H1 (cell line): ENCODE measurements around the gene SUSD5. TPM values are rescaled to one million over a fixed set of nuclear protein-coding genes. Genes with fewer than 3 reads are reported as not detected.

ENCODE experiments used
- CTCF ChIA-PET: fragments of 300-600 bp; sonication (Branson Sonifier 250); formaldehyde crosslinking; loops from one replicate; lab custom pipeline; 2021; ENCODE audit not compliant: partially characterized antibody; lab: Charles Lee
- POLR2A ChIA-PET: fragments of 300-600 bp; sonication (Branson Sonifier 250); formaldehyde crosslinking; loops from one replicate; lab custom pipeline; 2021; ENCODE audit warnings: inconsistent platforms; ENCODE audit not compliant: partially characterized antibody; lab: Charles Lee
- DNase-seq, 2 experiments: peaks; one replicate each; pipeline versions ENCODE4 v3.0.0 to v3.0.0-alpha.2; 2010 to 2022; ENCODE audit warnings: low spot score in 2 of 2, low read depth in 1 of 2, mixed read lengths in 1 of 2
- FAIRE-seq: peaks from 2 replicates; lab custom pipeline; 2011; peaks lifted over from hg19 to GRCh38; lab: Jason Lieb, UNC
- H2AFZ ChIP-seq: 2 replicates; pipeline ENCODE4 v1.8.1; 2012; ENCODE audit warnings: low read length, inconsistent platforms
- H2AK5ac ChIP-seq: 2 replicates; pipeline ENCODE4 v1.6.1; 2013; ENCODE audit warnings: low read depth, low read length
- H2BK120ac ChIP-seq: replicated peaks from 2 replicates; pipeline ENCODE3; 2013; ENCODE audit warnings: low read depth, low read length, inconsistent platforms
- H2BK12ac ChIP-seq: 2 replicates; pipeline ENCODE4 v1.6.1; 2013; ENCODE audit warnings: low read depth, low read length
- H2BK15ac ChIP-seq: 2 replicates; pipeline ENCODE4 v1.6.1; 2013; ENCODE audit warnings: low read length
- H2BK20ac ChIP-seq: 2 replicates; pipeline ENCODE4 v1.6.1; 2013; ENCODE audit warnings: low read length
- H2BK5ac ChIP-seq: 2 replicates; pipeline ENCODE4 v1.6.1; 2013; ENCODE audit warnings: low read depth, low read length
- H3K14ac ChIP-seq: 2 replicates; pipeline ENCODE4 v1.6.1; 2013; ENCODE audit warnings: inconsistent platforms; ENCODE audit not compliant: insufficient read length
- H3K18ac ChIP-seq: 2 replicates; pipeline ENCODE4 v1.6.1; 2013; ENCODE audit warnings: low read length; ENCODE audit errors: extremely low read depth
- H3K23ac ChIP-seq: 2 replicates; pipeline ENCODE4 v1.6.1; 2013; ENCODE audit warnings: inconsistent platforms; ENCODE audit not compliant: insufficient read length
- H3K23me2 ChIP-seq: 2 replicates; pipeline ENCODE4 v1.6.1; 2013; ENCODE audit warnings: low read depth, low read length
- H3K27ac ChIP-seq: 2 replicates; pipeline ENCODE4 v1.6.1; 2011; ENCODE audit warnings: low read depth, low read length, inconsistent platforms
- H3K27me3 ChIP-seq, 4 experiments: replicated peaks in 1 of 4; 1 replicate in 1 of 4; 2 replicates in 3 of 4; pipeline versions ENCODE4 v1.6.1 to v1.8.1; 2011 to 2013; ENCODE audit warnings: low read length in 3 of 4, mild to moderate bottlenecking in 3 of 4, inconsistent platforms in 2 of 4, mixed read lengths in 2 of 4, moderate library complexity in 1 of 4; ENCODE audit not compliant: control insufficient read depth in 3 of 4, insufficient read depth in 3 of 4; ENCODE audit errors: extremely low read depth in 1 of 4
- H3K36me3 ChIP-seq, 4 experiments: 2 replicates each; pipeline versions ENCODE4 v1.6.1 to v1.8.1; 2011 to 2013; ENCODE audit warnings: mild to moderate bottlenecking in 4 of 4, low read length in 3 of 4, moderate library complexity in 2 of 4, control low read depth in 1 of 4, inconsistent platforms in 1 of 4; ENCODE audit not compliant: insufficient read depth in 4 of 4, control insufficient read depth in 2 of 4
- H3K4ac ChIP-seq: replicated peaks from 2 replicates; pipeline ENCODE3; 2013; ENCODE audit warnings: low read length, low read depth, mixed read lengths, inconsistent platforms; ENCODE audit not compliant: insufficient read length
- H3K4me1 ChIP-seq, 4 experiments: replicated peaks in 1 of 4; 1 replicate in 1 of 4; 2 replicates in 3 of 4; pipeline versions ENCODE4 v1.6.1 to v1.8.1; 2011 to 2013; ENCODE audit warnings: low read length in 3 of 4, inconsistent platforms in 2 of 4, mixed read lengths in 1 of 4; ENCODE audit not compliant: insufficient read depth in 4 of 4, control insufficient read depth in 3 of 4
- H3K4me2 ChIP-seq, 2 experiments: 2 replicates each; pipeline versions ENCODE4 v1.6.1 to v1.8.1; 2011 to 2013; ENCODE audit warnings: low read depth in 2 of 2, low read length in 2 of 2, control low read depth in 1 of 2, inconsistent platforms in 1 of 2, mild to moderate bottlenecking in 1 of 2; ENCODE audit not compliant: insufficient read depth in 1 of 2
- H3K4me3 ChIP-seq, 4 experiments: fragments of 200-600, 300-600 bp in 1 of 4; sonication (generic), shearing (Covaris generic), sonication (Bioruptor Twin) in 1 of 4; 2 replicates each; pipeline versions ENCODE4 v1.5.1 to v1.8.1; 2011 to 2016; ENCODE audit warnings: low read length in 4 of 4, low read depth in 3 of 4, control low read depth in 2 of 4, inconsistent platforms in 2 of 4, mild to moderate bottlenecking in 2 of 4, mixed read lengths in 1 of 4, moderate library complexity in 1 of 4; ENCODE audit not compliant: insufficient read depth in 2 of 4; ENCODE audit errors: extremely low read depth in 1 of 4
- H3K56ac ChIP-seq: replicated peaks from 2 replicates; pipeline ENCODE3; 2013; ENCODE audit warnings: low read depth, mild to moderate bottlenecking, mixed read lengths, low read length, inconsistent platforms; ENCODE audit not compliant: insufficient read length
- H3K79me1 ChIP-seq: 2 replicates; pipeline ENCODE4 v1.6.1; 2013; ENCODE audit warnings: low read depth, low read length, control low read depth
- H3K79me2 ChIP-seq, 2 experiments: 2 replicates each; pipeline versions ENCODE4 v1.6.1 to v1.8.1; 2012 to 2013; ENCODE audit warnings: low read length in 2 of 2, mild to moderate bottlenecking in 2 of 2, inconsistent platforms in 1 of 2; ENCODE audit not compliant: insufficient read depth in 2 of 2, control insufficient read depth in 1 of 2
- H3K9ac ChIP-seq, 4 experiments: replicated peaks in 1 of 4; 1 replicate in 1 of 4; 2 replicates in 3 of 4; pipeline versions ENCODE4 v1.6.1 to v1.8.1; 2011 to 2013; ENCODE audit warnings: low read depth in 3 of 4, low read length in 3 of 4, control low read depth in 2 of 4, mild to moderate bottlenecking in 2 of 4, moderate library complexity in 2 of 4, inconsistent platforms in 1 of 4; ENCODE audit errors: extremely low read depth in 1 of 4
- H3K9me3 ChIP-seq, 2 experiments: 2 replicates each; pipeline versions ENCODE4 v1.6.1 to v1.8.1; 2012 to 2013; ENCODE audit warnings: mild to moderate bottlenecking in 2 of 2, moderate library complexity in 2 of 2, control low read depth in 1 of 2, inconsistent platforms in 1 of 2, low read depth in 1 of 2, low read length in 1 of 2, mixed read lengths in 1 of 2; ENCODE audit not compliant: insufficient read depth in 2 of 2
- H4K20me1 ChIP-seq, 2 experiments: replicated peaks in 1 of 2; 2 replicates each; pipeline versions ENCODE3 to v1.8.1; 2011 to 2013; ENCODE audit warnings: inconsistent platforms in 2 of 2, low read length in 2 of 2, mild to moderate bottlenecking in 1 of 2; ENCODE audit not compliant: insufficient read depth in 2 of 2, control insufficient read depth in 1 of 2
- H4K5ac ChIP-seq: 2 replicates; pipeline ENCODE4 v1.6.1; 2013; ENCODE audit warnings: low read length, low read depth, mixed read lengths, inconsistent platforms; ENCODE audit not compliant: insufficient read length
- H4K8ac ChIP-seq: 2 replicates; pipeline ENCODE4 v1.8.0; 2013; ENCODE audit warnings: mild to moderate bottlenecking, moderate library complexity, low read length, inconsistent platforms; ENCODE audit not compliant: insufficient read depth; ENCODE audit errors: extremely low read depth
- H4K91ac ChIP-seq: replicated peaks from 2 replicates; pipeline ENCODE3; 2013; ENCODE audit warnings: low read length, mixed read lengths, inconsistent platforms; ENCODE audit not compliant: insufficient read length
- CHD2 ChIP-seq: IDR thresholded peaks from 2 replicates; pipeline ENCODE4 v1.6.1; 2012; ENCODE audit warnings: low read length, improper control_type of control experiment
- FOSL1 ChIP-seq: IDR thresholded peaks from 2 replicates; pipeline ENCODE4 v1.6.1; 2011; ENCODE audit warnings: mild to moderate bottlenecking, low read depth, low read length, moderate library complexity; ENCODE audit not compliant: insufficient read depth
- WGBS, 2 experiments: shearing (Covaris generic) in 1 of 2; methylation state at CpG; one replicate each; pipeline versions ENCODE4 v1.1.6 to v1.1.7; 2013 to 2015; ENCODE audit warnings: low lambda C conversion rate in 2 of 2, mixed read lengths in 2 of 2, inconsistent platforms in 1 of 2, low coverage in 1 of 2, missing lambda C conversion rate in 1 of 2; ENCODE audit not compliant: insufficient replicate concordance in 2 of 2, insufficient coverage in 1 of 2, insufficient read length in 1 of 2; ENCODE audit errors: extremely low coverage in 1 of 2, missing lambda C conversion rate in 1 of 2; 5-methylcytosine and 5-hydroxymethylcytosine counted together
- polyA plus RNA-seq, 7 experiments: library from polyadenylated mRNA; depleted of rRNA in 3 of 7; stranded (reverse) in 5 of 7; unstranded in 2 of 7; fragments of >200 nt in 5 of 7; fragments of 200-250 nt in 2 of 7; gene quantifications; 1 replicate in 5 of 7; 2 replicates in 1 of 7; 4 replicates in 1 of 7; pipeline versions ENCODE4 v1.2.1 to v1.2.3, GENCODE V29; 2011 to 2013; ENCODE audit warnings: missing spikeins in 2 of 7, mixed read lengths in 2 of 7
- total RNA-seq: library from RNA; stranded (reverse); fragmentation: NEBNext Ultra II Directional; extraction: Animal tissue kit (Norgen Biotek cat#: 25700); gene quantifications from 2 replicates; pipeline ENCODE4 v1.2.1, GENCODE V29; 2021

The SUSD5 gene
- total and polyA plus RNA-seq, 2 of the 8 experiments (the other 6 are each of a cell fraction or from before 2014, with no cell fraction given), result 0.92 to 3.3 TPM

- Histone ChIP-seq H3K14ac (no peak overlapping the region), H3K23ac (no peak overlapping the region), H2BK12ac (no peak overlapping the region), H3K4me2 (no peak overlapping the region), H4K5ac (no peak overlapping the region), H3K56ac (no peak overlapping the region), H2AK5ac (no peak overlapping the region), H4K91ac (no peak overlapping the region), H4K8ac (no peak overlapping the region), H2BK120ac (no peak overlapping the region), H3K9me3 (no peaks in the 10 kb centered on the region), H4K20me1 (no peaks in the 10 kb centered on the region), H3K9ac (no peak overlapping the region), H2BK20ac (no peak overlapping the region), H3K27ac (no peak overlapping the region), H3K23me2 (no peaks in the 10 kb centered on the region), H2AFZ (no peak overlapping the region), H2BK15ac (no peak overlapping the region), H3K79me2 (no peaks in the 10 kb centered on the region), H3K79me1 (0 out of 2 replicates have a peak, but pooled peaks cover 3% of the 10 kb centered on the region), H3K4me3 (no peak overlapping the region), H2BK5ac (no peak overlapping the region), H3K4ac (no peak overlapping the region), H3K36me3 (no peaks in the 10 kb centered on the region), H3K4me1 (no peaks in the 10 kb centered on the region), H3K27me3 (no peaks in the 10 kb centered on the region), H3K18ac (no peak overlapping the region)
- DNase-seq (no peak), FAIRE-seq (no peak)
- ChIA-PET POLR2A (interaction anchor here (0.6 kb wide), 1 partner anchor 9 kb away, joined by 3 read pairs; no protein-coding TSS in a partner anchor), CTCF (interaction anchor here (0.5 to 1.6 kb wide), 4 partner anchors 10 to 201 kb away, joined by 3 to 4 read pairs (median 4); no protein-coding TSS in a partner anchor)
- no peak for TF ChIP-seq CHD2
- no peak for TF ChIP-seq FOSL1
- 90% methylated on average over 4 of the region's 4 CpGs; no CpG with 5 or more reads in 1 of the 2 experiments for WGBS, 2 experiments
Observed at GRCh38 chr3:33171580-33171979, 47.0 kb downstream of the SUSD5 start.
